GM19372 (cell line): ENCODE data around the gene CYP27B1.
A peak's percentile ranks its signal among the peaks of the same experiment; 100 is the strongest.

Experiments
- ATAC-seq: cut with Tn5 transposase; IDR thresholded peaks from one replicate; pipeline ENCODE4 v1.9.1; 2021; ENCODE audit warnings: mild to moderate bottlenecking, low read depth, moderate library complexity; ENCODE audit not compliant: unreplicated experiment

Gene CYP27B1

DNA sequence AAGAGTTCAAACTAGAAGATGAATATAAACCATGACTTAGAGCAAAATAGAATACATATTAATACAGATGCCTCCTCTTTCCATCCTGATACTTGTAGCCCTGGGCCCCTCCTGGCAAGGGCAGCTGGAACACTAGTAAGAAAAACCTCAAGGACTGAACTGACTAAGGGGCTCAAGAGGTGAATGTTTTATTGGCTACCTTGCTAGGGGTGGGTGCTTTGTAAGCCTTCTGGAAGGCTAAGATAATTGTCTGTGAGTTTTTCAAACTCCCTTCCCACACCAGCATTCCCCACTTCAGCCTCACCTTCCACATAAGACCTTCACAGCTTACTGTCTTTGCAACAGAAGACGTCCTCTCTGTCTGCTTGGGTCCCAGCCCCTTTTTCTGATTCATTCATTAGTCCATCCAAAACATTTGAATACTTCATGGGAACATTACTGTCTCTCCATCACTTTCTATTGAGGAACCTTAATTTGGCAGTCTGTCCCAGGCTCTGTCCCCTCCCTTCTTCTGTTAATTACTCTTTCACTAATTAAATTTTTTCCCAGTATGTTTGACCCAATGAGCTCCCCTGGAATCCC, 13.0 kb downstream of the CYP27B1 start:
- no peak for ATAC-seq

GRCh38 chr12:57752668-57753000, 14.2 kb downstream of the CYP27B1 start:
- ATAC-seq = no peak

- ATAC-seq = peak; percentile 61
Measured at GRCh38 chr12:57751788-57752667, 14.8 kb downstream of the CYP27B1 start, which contains the start of gene CDK4. TSS of gene CDK4 (minus strand) at chr12:57752310. CDS start at chr12:57751717, 593 bp downstream.

- no peak for ATAC-seq
Measured at GRCh38 chr12:57751432-57751787, 15.5 kb downstream of the CYP27B1 start.

DNA sequence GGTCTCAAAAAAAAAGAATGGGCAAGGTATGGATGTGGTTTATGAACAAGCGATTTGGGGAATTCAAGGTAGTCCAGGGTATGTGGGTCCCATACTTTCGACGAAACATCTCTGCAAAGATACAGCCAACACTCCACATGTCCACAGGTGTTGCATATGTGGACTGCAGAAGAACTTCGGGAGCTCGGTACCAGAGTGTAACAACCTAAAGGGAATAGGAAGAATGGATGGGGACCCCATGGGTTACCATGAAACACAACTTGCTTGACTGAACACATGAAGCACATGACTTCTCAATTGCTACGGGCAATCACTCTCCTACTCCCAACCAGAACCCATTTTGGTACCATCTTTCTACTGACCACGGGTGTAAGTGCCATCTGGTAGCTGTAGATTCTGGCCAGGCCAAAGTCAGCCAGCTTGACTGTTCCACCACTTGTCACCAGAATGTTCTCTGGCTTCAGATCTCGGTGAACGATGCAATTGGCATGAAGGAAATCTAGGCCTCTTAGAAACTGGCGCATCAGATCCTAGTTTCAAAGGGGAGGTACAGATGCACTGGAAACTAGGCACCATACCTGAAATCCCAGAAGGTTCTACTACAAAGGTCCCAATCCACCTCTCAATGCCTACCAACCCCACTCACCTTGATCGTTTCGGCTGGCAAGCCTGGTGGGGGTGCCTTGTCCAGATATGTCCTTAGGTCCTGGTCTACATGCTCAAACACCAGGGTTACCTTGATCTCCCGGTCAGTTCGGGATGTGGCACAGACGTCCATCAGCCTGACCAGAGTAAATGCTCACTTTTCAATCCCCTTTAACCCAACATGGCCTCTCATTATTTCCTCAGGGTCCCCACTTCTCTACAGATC, 16.1 kb downstream of the CYP27B1 start:
- no peak for ATAC-seq

GRCh38 chr12:57749061-57749460, 17.8 kb downstream of the CYP27B1 start:
- no peak for ATAC-seq

DNA sequence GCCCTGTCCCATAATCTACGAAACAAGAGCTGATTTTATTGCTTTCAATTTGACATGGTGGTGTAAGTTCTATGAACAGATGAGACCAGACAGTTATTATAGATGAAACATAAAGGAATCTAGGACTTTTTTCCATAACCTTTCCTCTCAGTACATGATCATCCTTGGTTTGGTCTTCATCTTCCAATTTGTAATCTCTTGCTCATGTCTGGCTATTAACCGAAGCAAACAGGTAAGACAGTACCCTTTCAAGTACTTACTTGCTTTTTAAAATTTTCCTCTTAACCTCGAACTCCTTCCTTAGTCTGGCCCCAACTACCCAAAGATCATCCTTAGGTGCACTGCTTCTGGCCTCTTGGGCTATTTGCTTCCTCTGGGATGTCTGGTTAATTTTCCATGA, 20.9 kb downstream of the CYP27B1 start:
- no peak for ATAC-seq

DNA sequence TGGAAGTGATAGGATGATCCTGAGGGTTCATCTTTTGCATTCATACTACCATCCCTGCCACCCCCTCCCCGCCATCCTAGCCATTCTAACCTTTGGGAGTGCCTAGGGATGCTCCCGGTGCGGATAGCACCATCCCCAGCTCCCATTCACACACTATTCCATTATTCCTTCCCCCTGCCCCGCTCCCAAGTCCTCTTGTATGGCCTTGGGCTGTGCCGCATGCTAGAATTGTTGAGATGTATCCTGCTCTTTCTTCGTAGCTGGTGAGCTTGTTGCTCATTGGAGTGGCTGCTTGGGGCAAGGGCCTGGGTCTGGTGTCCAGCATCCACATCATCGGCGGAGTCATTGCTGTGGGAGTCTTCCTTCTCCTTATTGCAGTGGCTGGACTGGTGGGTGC, 21.4 kb downstream of the CYP27B1 start:
- ATAC-seq = no peak

GRCh38 chr12:57744777-57745484, 21.9 kb downstream of the CYP27B1 start, which contains the start of gene TSPAN31:
TSS of gene TSPAN31 (plus strand) at chr12:57745039. CDS start at chr12:57745155, 116 bp downstream.
- peak; percentile 75 for ATAC-seq

GRCh38 chr12:57744194-57744776, 22.6 kb downstream of the CYP27B1 start:
- ATAC-seq = peak; percentile 37

DNA sequence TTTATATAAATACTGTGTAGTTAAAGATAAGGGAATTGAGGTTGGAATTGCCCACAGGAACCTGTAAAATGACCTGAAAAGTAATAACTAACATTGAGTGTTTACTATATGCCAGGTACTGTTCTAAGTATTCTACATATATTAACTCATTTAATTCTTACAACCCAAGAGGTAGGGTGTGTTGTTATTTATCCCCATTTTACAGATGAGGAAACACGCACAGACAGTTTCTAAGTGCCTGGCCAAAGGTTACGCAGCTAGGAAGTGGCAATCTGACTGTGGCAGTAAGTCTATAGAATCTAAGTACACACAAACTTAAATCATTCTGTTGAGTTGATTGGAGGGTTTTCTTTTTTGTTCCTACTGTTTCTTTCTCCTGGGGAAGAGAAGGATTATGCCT, 23.1 kb downstream of the CYP27B1 start:
- ATAC-seq = no peak

DNA sequence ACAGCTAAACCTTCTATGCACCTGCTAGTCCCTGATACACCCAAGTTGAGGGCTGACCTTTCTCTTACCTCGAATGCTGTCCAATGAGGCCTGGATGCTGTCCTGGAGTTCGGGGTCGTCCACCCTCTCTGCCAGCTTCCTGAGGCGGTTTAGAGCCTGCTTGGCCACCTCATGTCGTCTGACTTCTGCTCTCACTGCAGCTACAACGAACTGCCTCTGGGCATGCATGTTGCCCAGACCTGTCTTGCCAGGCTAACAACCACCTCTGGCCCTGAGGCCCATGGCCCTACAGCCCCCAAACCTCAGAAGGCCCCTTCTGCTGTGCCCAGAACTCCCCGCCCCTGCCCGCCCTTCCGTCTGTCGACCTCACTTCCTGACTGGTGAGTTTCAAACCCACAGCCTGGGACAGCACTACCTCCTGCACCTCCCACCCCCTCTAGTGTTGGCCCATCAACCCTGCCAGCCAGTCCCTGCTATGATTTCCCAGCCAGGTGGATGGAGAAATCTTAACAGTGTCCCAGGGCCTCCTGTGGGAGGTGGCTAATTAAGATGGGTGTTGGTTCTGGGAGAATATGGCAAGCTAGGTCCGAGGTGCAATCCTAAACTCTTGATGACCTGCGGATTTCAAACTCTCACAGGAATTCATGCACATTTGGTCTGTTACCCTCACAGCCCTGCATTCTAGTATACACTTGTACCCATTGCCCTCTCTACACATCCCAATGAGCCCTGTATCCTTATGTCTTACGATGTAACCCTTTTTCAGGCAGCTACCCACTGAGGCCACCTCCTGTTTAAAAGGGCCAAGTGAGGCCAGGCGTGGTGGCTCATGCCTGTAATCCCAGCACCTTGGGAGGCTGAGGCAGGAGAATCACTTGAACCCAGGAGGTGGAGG, 24.8 kb downstream of the CYP27B1 start:
- peak; percentile 46 for ATAC-seq

DNA sequence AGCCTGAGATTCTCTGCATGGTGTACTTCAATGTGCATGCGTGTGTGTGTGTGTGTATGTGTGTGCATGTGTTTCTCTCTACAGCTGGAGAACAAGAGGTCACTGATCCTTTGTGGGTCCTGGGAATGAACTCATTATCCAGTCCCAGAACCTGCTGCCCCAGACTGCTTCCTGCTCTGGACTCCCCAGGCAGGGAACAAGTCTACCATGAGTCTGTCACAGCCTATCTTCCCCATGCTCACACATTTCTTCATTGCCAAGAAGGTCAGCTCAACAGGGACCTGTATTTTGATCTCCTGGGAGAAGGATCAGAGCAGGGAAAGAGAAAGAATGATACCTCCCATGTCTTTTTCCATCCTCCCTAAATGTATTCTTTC, 25.5 kb downstream of the CYP27B1 start:
- no peak for ATAC-seq

DNA sequence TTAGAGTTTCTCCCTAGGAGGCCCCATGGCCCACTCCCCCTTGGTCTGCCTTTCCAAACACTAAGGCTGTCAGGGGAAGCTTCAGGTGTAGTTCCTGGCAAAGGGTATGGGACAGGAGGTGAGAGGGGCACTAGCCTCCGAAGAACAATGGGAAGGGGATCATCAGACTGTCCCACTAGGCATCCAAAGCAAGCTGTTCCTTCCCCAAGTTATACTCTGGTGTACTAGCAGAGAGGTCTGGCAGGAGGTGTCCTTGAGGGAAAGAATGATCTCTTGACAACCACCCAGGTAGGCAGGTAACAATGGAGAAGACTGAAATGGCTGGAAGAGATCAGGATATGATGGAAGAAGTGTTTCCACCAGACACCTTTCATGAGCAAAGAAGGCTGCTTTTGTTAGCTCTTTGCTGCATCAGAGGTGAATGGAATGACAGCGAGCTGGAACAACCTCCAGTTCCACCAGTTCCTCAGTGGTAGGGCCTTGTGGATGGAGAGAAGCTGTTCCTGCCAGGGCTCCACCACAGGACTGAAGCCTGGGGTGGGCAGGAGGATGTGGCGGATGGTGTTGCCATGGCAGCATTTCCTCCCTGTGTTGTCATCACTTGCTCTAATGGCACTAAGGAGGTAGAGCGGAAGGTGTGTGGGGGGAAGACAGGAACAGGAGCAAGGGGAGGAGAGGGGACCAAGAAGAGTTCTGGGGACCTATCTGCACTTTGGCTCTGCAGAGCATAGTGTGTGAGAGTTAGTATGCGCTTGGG, 26.0 kb downstream of the CYP27B1 start:
- ATAC-seq = peak; percentile 41

DNA sequence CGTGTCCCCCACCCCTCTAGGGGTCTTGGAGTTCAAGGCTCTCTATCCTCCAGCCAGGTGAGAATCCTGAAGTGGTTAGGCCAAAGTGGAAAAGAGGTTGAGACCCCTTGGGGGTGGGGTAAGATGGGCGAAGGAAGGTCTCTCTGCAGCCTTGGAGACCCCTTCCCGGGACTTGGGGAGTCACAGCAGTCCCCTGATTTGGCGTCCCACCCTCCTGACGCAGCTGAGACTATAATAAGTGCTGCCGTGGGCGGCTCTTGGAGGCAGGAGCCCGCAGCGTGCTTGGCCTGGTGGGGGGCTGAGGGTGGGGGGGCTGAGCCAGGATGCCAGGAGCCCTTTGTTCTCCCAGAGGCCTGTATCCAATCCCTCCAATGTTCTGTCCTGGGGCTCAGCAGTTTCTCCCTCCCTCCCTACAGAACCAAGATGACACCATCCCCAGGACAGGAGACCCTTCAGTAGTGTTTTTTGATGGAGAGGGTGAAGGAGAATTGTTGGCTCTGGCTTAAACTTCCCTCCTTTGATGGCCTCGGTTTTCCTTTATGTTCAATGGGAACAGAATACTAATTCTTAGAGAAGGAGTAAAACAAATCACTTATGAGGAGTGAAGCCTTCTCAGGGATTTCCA, 26.9 kb downstream of the CYP27B1 start:
- no peak for ATAC-seq

DNA sequence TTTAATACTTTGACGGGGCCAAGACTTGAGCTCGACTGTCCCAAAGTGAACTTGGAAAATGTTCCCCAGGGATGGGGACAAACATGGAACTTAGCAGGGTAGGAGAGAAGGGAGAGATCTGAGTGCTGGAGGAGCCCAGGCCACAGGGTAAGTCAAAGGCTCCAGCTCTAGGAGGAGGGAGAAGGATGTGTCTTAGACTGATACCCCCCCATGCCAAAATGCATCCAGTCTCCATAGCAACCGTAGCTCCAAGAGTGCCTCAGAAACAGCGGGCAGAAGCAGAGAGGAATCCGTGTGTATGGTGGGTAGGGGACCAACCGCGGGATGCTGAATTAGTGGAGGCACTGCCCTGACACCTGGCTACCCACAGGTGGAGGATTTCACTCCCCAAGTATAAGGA, 27.5 kb downstream of the CYP27B1 start:
- ATAC-seq = no peak

DNA sequence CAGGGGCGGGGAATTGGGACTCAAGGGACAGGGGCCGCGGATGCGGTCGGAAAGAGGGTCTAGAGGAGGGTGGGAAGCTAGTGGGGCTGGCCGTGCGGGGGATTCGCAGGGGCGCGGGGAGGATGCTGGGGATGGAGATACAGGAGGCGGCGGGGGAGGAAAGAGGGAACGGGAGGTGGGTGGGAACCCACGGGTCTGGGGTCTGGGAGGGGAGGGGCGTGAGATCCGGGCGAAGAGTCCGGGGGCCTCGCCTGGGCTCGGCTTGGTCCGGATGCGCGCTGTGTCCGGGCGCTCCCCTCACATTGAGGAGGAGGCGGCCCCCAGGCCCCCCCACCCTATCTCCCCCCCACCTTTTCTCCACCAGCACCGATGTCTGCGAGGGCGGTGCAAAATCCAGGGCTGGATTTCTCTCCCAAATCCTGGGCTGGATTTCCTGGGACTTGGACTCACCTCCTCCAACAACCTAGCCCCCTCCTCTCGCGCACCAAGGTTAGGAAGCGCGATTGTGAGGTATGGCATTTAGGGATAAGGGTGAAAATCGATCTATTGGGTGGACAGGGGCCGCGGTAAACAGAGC, 28.1 kb downstream of the CYP27B1 start, which contains the start of gene AGAP2:
Gene AGAP2, minus strand, starts transcription at position 82 of the 577 bp plus-strand sequence. CDS start 496 bp downstream, outside the sequence.
- no peak for ATAC-seq
